CD4-positive, alpha-beta T cell treated with Interleukin-4 for 4 hours (primary cell): ENCODE data around the gene NHERF1.

ENCODE experiments used
- DNase-seq: peaks from one replicate; pipeline ENCODE4 v3.0.0-alpha.2; 2020

NHERF1 gene

DNA sequence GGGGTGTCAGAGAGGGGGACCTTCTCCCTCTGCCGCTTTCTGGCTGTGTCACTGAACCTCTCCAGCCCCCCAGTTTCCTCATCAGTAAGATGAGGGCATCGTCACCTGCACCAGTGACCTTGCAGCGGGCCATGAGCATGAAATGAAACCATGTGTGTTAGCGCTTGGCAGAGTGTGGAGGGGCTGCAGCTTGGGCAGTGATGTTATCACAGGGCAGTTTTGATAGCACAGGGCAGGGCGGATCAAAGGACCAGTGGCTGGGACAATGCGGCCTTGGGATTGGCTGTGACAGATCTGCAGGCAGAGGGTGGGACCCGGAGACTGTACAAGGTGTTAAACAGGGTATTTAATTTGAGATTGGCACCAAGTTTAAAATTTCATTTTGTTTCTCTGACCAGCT lies 66.6 kb downstream of the NHERF1 start:
- DNase-seq: no peak

DNA sequence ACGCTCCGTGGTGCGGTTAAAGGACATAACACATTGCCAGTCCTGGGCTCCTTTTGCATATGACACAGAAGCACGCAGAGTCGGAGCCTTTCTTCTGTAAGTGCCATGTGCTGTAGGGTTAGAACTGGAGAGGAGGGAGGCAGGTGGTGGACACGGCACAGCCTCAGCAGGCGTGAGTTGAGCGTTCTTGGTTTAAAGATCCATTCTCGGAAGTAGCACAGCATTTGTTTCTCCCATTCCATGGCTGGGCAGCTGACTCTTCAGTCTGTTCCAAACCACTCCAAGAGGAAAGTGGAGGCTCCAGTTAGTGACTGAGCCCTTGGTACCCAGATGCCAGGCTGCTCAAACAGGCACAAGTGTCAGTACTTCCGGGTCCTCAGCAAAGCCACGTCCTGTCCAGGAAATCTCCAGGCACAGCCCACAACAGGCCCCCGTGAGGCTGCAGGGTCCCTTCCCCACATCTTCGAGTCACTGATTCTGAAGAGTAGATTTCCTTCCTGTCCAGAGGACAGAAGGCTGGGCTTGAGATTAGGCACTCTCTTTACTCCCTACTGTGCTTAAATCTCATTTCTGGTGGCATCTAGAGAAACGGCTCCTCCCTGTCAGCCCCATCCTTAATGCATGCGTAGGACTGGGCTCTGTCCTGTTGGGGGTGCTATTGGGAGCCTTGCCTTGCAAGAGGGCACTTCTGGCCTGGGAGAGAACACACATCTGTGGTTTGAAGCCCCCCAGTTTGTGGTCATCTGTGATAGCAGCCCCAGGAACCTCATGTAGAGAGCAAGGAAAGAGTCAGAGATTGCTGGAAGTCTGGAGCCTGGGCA lies 67.3 kb downstream of the NHERF1 start:
- DNase-seq: no peak

DNA sequence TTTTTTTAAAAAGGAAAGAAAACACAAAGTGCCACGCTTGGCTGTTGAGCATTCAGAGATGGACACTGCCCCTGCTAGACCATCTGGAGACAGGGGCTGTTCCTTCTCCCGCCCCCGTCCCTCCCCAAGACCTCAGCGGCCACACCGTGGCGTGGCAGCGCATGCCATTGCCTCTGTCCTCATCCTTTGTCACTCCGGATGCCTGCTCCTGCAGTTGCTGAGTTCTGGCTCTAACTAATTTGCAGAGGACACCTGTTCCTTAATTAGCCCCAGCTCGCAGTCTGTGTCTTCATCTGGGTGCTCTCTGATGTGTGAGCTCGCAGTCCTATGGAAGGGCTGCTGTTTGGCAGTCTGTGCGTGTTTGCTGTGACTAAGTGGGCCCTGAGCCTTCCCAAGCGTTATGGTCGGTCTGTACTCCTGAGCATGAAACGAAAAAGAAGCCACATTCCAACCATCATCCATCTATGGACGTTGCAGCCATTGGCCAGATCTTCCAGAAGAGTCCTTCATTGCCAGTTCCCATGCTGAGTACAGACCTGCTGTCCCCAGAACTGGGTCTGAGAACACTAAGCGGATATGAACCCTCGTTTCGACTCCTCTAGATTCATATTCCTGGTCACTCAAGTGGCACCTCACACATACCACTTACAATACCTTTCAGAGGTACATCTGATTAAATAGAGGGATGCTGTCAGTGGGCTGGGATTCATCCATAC lies 68.6 kb downstream of the NHERF1 start:
- DNase-seq: no peak

DNA sequence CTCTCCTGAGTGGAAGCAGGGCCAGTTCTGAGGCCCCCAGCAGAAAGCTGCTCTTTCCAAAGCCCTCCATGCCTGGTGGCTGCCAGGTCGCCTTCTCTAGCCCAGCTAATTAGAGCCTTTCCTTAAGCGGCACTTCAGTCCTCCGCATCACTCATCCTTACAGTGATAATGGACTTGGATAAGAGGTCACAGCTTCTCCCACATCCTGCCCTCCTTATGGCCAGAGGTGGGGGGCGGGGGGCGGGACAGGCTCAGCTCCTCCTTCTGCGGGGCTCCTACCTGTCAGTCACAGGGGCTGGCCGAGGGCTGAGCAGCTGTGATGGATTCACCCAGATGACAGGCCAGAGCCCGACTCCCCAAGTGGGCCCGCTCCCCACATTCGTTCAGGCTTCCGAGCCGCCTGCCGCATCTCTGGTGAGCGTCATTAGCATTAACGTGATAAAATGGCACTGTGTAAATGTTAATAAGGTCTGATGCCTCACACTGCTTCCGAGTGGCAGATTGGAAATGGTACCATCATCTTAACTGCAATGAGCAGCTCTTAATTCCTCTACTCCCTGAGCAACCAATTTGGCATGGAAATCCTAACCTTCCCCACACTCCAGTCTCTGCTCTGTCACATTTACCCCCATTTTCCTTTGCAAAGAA lies 70.0 kb downstream of the NHERF1 start:
- no peak for DNase-seq
